Natural killer cell (primary cell): ENCODE results near the gene RIPOR1. TPM values are rescaled to one million over a fixed set of nuclear protein-coding genes. Genes with fewer than 3 reads are reported as not detected.
"Not testable (repeated sequence)": the region's sequence is repeated elsewhere in the genome, so short reads cannot be mapped to it uniquely, and the experiment has no call there.

Experiments
- ATAC-seq, 3 donors: fragments of 150-1000 bp in 2 of 3; fragments of 200-7000 bp in 1 of 3; cut with Tn5 transposase; 1 replicate in 1 of 3; 2 replicates in 2 of 3; pipeline ENCODE4 v1.10.0; 2021; ENCODE audit warnings: mild to moderate bottlenecking in 2 of 3, moderate library complexity in 2 of 3
- DNase-seq, 2 donors: peaks; one replicate each; pipeline versions ENCODE4 v3.0.0 to v3.0.0-alpha.2; 2013 to 2021; ENCODE audit warnings: mixed read lengths in 1 of 2
- H3K27ac ChIP-seq: one replicate; pipeline ENCODE4 v1.5.1; 2013; ENCODE audit warnings: mild to moderate bottlenecking, low read length
- H3K27me3 ChIP-seq: one replicate; pipeline ENCODE4 v1.6.1; 2013; ENCODE audit warnings: low read length; ENCODE audit not compliant: control insufficient read depth, insufficient read depth
- H3K36me3 ChIP-seq: one replicate; pipeline ENCODE4 v1.6.1; 2013; ENCODE audit warnings: low read length; ENCODE audit not compliant: control insufficient read depth, insufficient read depth
- H3K4me1 ChIP-seq: one replicate; pipeline ENCODE4 v1.6.1; 2013; ENCODE audit warnings: low read length; ENCODE audit not compliant: control insufficient read depth, insufficient read depth
- H3K4me3 ChIP-seq: one replicate; pipeline ENCODE4 v1.5.1; 2013; ENCODE audit warnings: low read length
- H3K9me3 ChIP-seq: one replicate; pipeline ENCODE4 v1.6.1; 2013; ENCODE audit warnings: low read length; ENCODE audit not compliant: control insufficient read depth, insufficient read depth
- H3K27ac Mint-ChIP-seq, 2 donors: one replicate each; pipeline ENCODE4 v1.8.0; 2022; ENCODE audit warnings: mild to moderate bottlenecking in 2 of 2, mixed read lengths in 2 of 2, moderate library complexity in 1 of 2
- H3K27me3 Mint-ChIP-seq, 2 donors: one replicate each; pipeline ENCODE4 v1.8.0; 2022; ENCODE audit warnings: low read depth in 2 of 2, mixed read lengths in 2 of 2
- H3K36me3 Mint-ChIP-seq: one replicate; pipeline ENCODE4 v1.8.0; 2022; ENCODE audit warnings: mixed read lengths
- H3K4me1 Mint-ChIP-seq, 2 donors: one replicate each; pipeline ENCODE4 v1.8.0; 2022; ENCODE audit warnings: mixed read lengths in 2 of 2
- H3K4me3 Mint-ChIP-seq: one replicate; pipeline ENCODE4 v1.8.0; 2022; ENCODE audit warnings: mild to moderate bottlenecking, moderate library complexity, mixed read lengths
- H3K9me3 Mint-ChIP-seq, 2 donors: one replicate each; pipeline ENCODE4 v1.8.0; 2022; ENCODE audit warnings: mixed read lengths in 2 of 2
- CTCF ChIP-seq: fragments of 200-600 bp; IDR thresholded peaks from one replicate; pipeline ENCODE4 v1.8.0; 2022; ENCODE audit warnings: antibody characterized with exemption
- WGBS: methylation state at CpG from one replicate; pipeline ENCODE4 v1.1.7; 2013; ENCODE audit warnings: missing lambda C conversion rate; ENCODE audit not compliant: insufficient coverage; 5-methylcytosine and 5-hydroxymethylcytosine counted together
- intact Hi-C: fragments of 100-400 bp; cut with micrococcal nuclease; formaldehyde crosslinking; loops from one replicate; pipeline ENCODE4 v1.14.2; 2022
- total RNA-seq, 4 donors: library from RNA; stranded (reverse); fragments of 120-200 nt in 1 of 4; gene quantifications; one replicate each; pipeline versions ENCODE4 v1.2.3 to v1.2.4, GENCODE V29; 2013 to 2022

RIPOR1 gene
- total RNA-seq, 3 donors from 2014 or later (not counting 1 experiment from before 2014, with no cell fraction given) = 68.2 to 118 (median 74.8) TPM

- Histone ChIP-seq H3K4me1 (peaks cover 49% of the 10 kb centered on the region), H3K27ac (no peak overlapping the region), H3K4me3 (no peak overlapping the region), H3K9me3 (no peaks in the 10 kb centered on the region), H3K36me3 (no peaks in the 10 kb centered on the region), H3K27me3 (no peaks in the 10 kb centered on the region)
- no peak for ATAC-seq
- no peak overlapping the region for H3K27ac Mint-ChIP-seq
- TF ChIP-seq CTCF = no peak
- intact Hi-C loops = no loop called here
- H3K9me3 Mint-ChIP-seq = no peaks in the 10 kb centered on the region
- peaks cover 0 to 15% of the 10 kb centered on the region in 2 donors for H3K27me3 Mint-ChIP-seq
- H3K4me3 Mint-ChIP-seq = peak overlapping the region; percentile 10
- no peak for DNase-seq
- no peaks in the 10 kb centered on the region for H3K36me3 Mint-ChIP-seq
- WGBS = 84% methylated on average over 9 of the region's 9 CpGs
- peaks cover 40 to 58% of the 10 kb centered on the region in 2 donors for H3K4me1 Mint-ChIP-seq
Observed at GRCh38 chr16:67533024-67533560, 4.5 kb downstream of the RIPOR1 start.

- H3K27ac Mint-ChIP-seq, H3K27ac ChIP-seq, H3K4me3 ChIP-seq, ATAC-seq, H3K4me3 Mint-ChIP-seq, H3K36me3 ChIP-seq, H3K36me3 Mint-ChIP-seq, intact Hi-C loops, H3K9me3 Mint-ChIP-seq, H3K9me3 ChIP-seq, H3K27me3 ChIP-seq, DNase-seq: not testable (repeated sequence)
- H3K4me1 ChIP-seq = peaks cover 53% of the 10 kb centered on the region
- Mint-ChIP-seq H3K27me3 (peaks cover 0 to 15% of the 10 kb centered on the region in 2 donors), H3K4me1 (peaks cover 41 to 67% of the 10 kb centered on the region in 2 donors)
- 86% methylated on average over 5 of the region's 6 CpGs for WGBS
Observed at GRCh38 chr16:67533987-67534386, 5.4 kb downstream of the RIPOR1 start.

- H3K27me3 ChIP-seq = no peaks in the 10 kb centered on the region
- intact Hi-C loops = no loop called here
- DNase-seq (no peak), ATAC-seq (no peak)
- no peak overlapping the region for H3K4me3 ChIP-seq
- H3K4me1 ChIP-seq = peaks cover 53% of the 10 kb centered on the region
- no peaks in the 10 kb centered on the region for H3K9me3 Mint-ChIP-seq
- no peak overlapping the region for H3K27ac ChIP-seq
- no peaks in the 10 kb centered on the region for H3K9me3 ChIP-seq
- no peak overlapping the region for H3K4me3 Mint-ChIP-seq
- peaks cover 45 to 70% of the 10 kb centered on the region in 2 donors for H3K4me1 Mint-ChIP-seq
- H3K27ac Mint-ChIP-seq = no peak overlapping the region
- H3K27me3 Mint-ChIP-seq = peaks cover 0 to 15% of the 10 kb centered on the region in 2 donors
- no peaks in the 10 kb centered on the region for H3K36me3 Mint-ChIP-seq
- H3K36me3 ChIP-seq = no peaks in the 10 kb centered on the region
- no peak for TF ChIP-seq CTCF
Observed at GRCh38 chr16:67534431-67534830, 5.8 kb downstream of the RIPOR1 start.

GRCh38 chr16:67535201-67535600 lies 6.6 kb downstream of the RIPOR1 start:
- no peaks in the 10 kb centered on the region for H3K9me3 ChIP-seq
- no peak overlapping the region for H3K4me3 ChIP-seq
- Mint-ChIP-seq H3K4me1 (peaks cover 42 to 70% of the 10 kb centered on the region in 2 donors), H3K36me3 (no peaks in the 10 kb centered on the region), H3K27me3 (peaks cover 0 to 12% of the 10 kb centered on the region in 2 donors), H3K4me3 (peak overlapping the region; percentile 91), H3K27ac (peak overlapping the region; percentile 89 to 94), H3K9me3 (no peaks in the 10 kb centered on the region)
- DNase-seq (no peak), ATAC-seq (no peak)
- no peak for TF ChIP-seq CTCF
- no peak overlapping the region for H3K27ac ChIP-seq
- peaks cover 4% of the 10 kb centered on the region for H3K36me3 ChIP-seq
- intact Hi-C loops = no loop called here
- peaks cover 48% of the 10 kb centered on the region for H3K4me1 ChIP-seq
- 97% methylated on average over 2 of the region's 2 CpGs for WGBS
- H3K27me3 ChIP-seq = no peaks in the 10 kb centered on the region
